ENCODE data around the gene COL2A1.

DNA sequence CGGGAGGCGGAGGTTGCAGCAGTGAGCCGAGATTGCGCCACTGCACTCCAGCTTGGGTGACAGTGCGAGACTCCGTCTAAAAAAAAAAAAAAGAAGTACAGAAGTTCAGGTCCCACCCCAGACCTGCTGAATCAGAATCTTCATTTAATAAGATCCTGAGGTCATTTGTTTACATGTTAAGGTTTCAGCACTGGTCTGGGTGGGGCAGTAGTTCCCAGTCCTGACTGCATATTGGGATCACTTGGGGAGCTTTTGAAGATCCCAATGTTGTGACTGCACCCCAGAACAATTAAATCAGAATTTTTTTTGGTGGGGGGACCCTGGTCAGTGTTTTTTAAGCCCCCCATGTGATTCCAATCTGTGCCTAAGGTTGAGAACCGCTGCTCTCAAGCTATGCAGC is 11.7 kb upstream of the COL2A1 start:
- TF ChIP-seq, protein P1, sequence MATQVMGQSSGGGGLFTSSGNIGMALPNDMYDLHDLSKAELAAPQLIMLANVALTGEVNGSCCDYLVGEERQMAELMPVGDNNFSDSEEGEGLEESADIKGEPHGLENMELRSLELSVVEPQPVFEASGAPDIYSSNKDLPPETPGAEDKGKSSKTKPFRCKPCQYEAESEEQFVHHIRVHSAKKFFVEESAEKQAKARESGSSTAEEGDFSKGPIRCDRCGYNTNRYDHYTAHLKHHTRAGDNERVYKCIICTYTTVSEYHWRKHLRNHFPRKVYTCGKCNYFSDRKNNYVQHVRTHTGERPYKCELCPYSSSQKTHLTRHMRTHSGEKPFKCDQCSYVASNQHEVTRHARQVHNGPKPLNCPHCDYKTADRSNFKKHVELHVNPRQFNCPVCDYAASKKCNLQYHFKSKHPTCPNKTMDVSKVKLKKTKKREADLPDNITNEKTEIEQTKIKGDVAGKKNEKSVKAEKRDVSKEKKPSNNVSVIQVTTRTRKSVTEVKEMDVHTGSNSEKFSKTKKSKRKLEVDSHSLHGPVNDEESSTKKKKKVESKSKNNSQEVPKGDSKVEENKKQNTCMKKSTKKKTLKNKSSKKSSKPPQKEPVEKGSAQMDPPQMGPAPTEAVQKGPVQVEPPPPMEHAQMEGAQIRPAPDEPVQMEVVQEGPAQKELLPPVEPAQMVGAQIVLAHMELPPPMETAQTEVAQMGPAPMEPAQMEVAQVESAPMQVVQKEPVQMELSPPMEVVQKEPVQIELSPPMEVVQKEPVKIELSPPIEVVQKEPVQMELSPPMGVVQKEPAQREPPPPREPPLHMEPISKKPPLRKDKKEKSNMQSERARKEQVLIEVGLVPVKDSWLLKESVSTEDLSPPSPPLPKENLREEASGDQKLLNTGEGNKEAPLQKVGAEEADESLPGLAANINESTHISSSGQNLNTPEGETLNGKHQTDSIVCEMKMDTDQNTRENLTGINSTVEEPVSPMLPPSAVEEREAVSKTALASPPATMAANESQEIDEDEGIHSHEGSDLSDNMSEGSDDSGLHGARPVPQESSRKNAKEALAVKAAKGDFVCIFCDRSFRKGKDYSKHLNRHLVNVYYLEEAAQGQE (IDR thresholded peaks at IDR 0.05): no peak
- TF ChIP-seq, protein P2, sequence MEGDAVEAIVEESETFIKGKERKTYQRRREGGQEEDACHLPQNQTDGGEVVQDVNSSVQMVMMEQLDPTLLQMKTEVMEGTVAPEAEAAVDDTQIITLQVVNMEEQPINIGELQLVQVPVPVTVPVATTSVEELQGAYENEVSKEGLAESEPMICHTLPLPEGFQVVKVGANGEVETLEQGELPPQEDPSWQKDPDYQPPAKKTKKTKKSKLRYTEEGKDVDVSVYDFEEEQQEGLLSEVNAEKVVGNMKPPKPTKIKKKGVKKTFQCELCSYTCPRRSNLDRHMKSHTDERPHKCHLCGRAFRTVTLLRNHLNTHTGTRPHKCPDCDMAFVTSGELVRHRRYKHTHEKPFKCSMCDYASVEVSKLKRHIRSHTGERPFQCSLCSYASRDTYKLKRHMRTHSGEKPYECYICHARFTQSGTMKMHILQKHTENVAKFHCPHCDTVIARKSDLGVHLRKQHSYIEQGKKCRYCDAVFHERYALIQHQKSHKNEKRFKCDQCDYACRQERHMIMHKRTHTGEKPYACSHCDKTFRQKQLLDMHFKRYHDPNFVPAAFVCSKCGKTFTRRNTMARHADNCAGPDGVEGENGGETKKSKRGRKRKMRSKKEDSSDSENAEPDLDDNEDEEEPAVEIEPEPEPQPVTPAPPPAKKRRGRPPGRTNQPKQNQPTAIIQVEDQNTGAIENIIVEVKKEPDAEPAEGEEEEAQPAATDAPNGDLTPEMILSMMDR (IDR thresholded peaks at IDR 0.05; ENCODE audit: low read depth, low read length, missing input control): no peak
- no peak for TF ChIP-seq RAD21 (IDR thresholded peaks at IDR 0.05)
- no peak for TF ChIP-seq GABPA (IDR thresholded peaks at IDR 0.05 in 1 of 2, conservative IDR thresholded peaks at IDR 0.05 in 1 of 2)
- no peak for TF ChIP-seq JUND (IDR thresholded peaks at IDR 0.05)
- TF ChIP-seq, protein P3, sequence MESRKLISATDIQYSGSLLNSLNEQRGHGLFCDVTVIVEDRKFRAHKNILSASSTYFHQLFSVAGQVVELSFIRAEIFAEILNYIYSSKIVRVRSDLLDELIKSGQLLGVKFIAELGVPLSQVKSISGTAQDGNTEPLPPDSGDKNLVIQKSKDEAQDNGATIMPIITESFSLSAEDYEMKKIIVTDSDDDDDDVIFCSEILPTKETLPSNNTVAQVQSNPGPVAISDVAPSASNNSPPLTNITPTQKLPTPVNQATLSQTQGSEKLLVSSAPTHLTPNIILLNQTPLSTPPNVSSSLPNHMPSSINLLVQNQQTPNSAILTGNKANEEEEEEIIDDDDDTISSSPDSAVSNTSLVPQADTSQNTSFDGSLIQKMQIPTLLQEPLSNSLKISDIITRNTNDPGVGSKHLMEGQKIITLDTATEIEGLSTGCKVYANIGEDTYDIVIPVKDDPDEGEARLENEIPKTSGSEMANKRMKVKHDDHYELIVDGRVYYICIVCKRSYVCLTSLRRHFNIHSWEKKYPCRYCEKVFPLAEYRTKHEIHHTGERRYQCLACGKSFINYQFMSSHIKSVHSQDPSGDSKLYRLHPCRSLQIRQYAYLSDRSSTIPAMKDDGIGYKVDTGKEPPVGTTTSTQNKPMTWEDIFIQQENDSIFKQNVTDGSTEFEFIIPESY (IDR thresholded peaks at IDR 0.05): no peak
- TF ChIP-seq YY1 (IDR thresholded peaks at IDR 0.05): no peak
- TF ChIP-seq TAF1 (conservative IDR thresholded peaks at IDR 0.05): no peak
- TF ChIP-seq FOXA1 (IDR thresholded peaks at IDR 0.05): no peak

Data from liver (tissue), 3 donors.